ENCODE data around the gene SLK. TPM values are rescaled to one million over a fixed set of nuclear protein-coding genes. Genes with fewer than 3 reads are reported as not detected.

Gene SLK
- total and polyA plus RNA-seq, 2 of the 13 experiments (the other 11 are each of a cell fraction or from before 2014, with no cell fraction given), result 3.4 to 22.8 TPM

- FAIRE-seq (no peak), ATAC-seq (no peak), DNase-seq (ENCODE audit: low spot score) (no peak)
- Histone ChIP-seq H3K27me3 (ENCODE audit: control insufficient read depth in 1 of 2, insufficient read depth in 2 of 2, low read length in 2 of 2) (no peaks in the 10 kb centered on the region; a peak in 1 of 5 replicates), H3K27ac (ENCODE audit: extremely low read length, insufficient read depth, low read length) (no peak overlapping the region), H3K9ac (ENCODE audit: insufficient read depth, low read depth, low read length) (no peak overlapping the region), H3K4me2 (ENCODE audit: low read depth, low read length) (no peak overlapping the region), H3K36me3 (replicated peaks in 1 of 2; ENCODE audit: control insufficient read depth in 1 of 2, insufficient read depth in 2 of 2, low read length in 2 of 2) (no peaks in the 10 kb centered on the region), H4K20me1 (ENCODE audit: insufficient read depth, low read length) (no peaks in the 10 kb centered on the region), H2AFZ (ENCODE audit: low read length) (no peak overlapping the region), H3K4me3 (replicated peaks in 1 of 3; ENCODE audit: insufficient read depth in 1 of 3, low read depth in 2 of 3, low read length in 3 of 3) (no peak overlapping the region), H3K4me1 (ENCODE audit: insufficient read depth, low read length) (peaks cover 13% of the 10 kb centered on the region), H3K79me2 (ENCODE audit: insufficient read depth, low read length) (no peaks in the 10 kb centered on the region), H3K9me3 (ENCODE audit: low read length) (no peaks in the 10 kb centered on the region)
- in situ Hi-C loops (cut with HindIII; ENCODE audit: extremely low pct_ligation_motif_present, low pct_unique_long_range_greater_than_20kb) (no loop called here), intact Hi-C loops (cut with micrococcal nuclease; ENCODE audit: unreplicated experiment) (no loop called here)
- ChIA-PET POLR2A (no interaction called here), CTCF (ENCODE audit: low intra/inter-chr PET ratio, low total read pairs) (no interaction called here)
- TF ChIP-seq NCOR1 (IDR thresholded peaks at IDR 0.05; ENCODE audit: borderline replicate concordance, low read length), result no peak
- TF ChIP-seq ZNF317 (CRISPR knock-in tag; IDR thresholded peaks at IDR 0.05), result no peak
- no peak for TF ChIP-seq ZNF20 (CRISPR knock-in tag; IDR thresholded peaks at IDR 0.05)
- TF ChIP-seq ADNP (CRISPR knock-in tag; IDR thresholded peaks at IDR 0.05), result no peak
- TF ChIP-seq ISL2 (CRISPR knock-in tag; IDR thresholded peaks at IDR 0.05), result no peak
- no peak for TF ChIP-seq ZNF879 (CRISPR knock-in tag; IDR thresholded peaks at IDR 0.05)
- TF ChIP-seq ZNF766 (CRISPR knock-in tag; IDR thresholded peaks at IDR 0.05; ENCODE audit: borderline replicate concordance), result no peak
- TF ChIP-seq LBX2 (CRISPR knock-in tag; IDR thresholded peaks at IDR 0.05; ENCODE audit: borderline replicate concordance), result no peak
- no peak for TF ChIP-seq KAT8 (CRISPR knock-in tag; IDR thresholded peaks at IDR 0.05)
- TF ChIP-seq ZNF678 (CRISPR knock-in tag; IDR thresholded peaks at IDR 0.05), result no peak
- no peak for TF ChIP-seq MYNN (CRISPR knock-in tag; IDR thresholded peaks at IDR 0.05; ENCODE audit: low read depth)
- no peak for TF ChIP-seq ZNF280D (CRISPR knock-in tag; IDR thresholded peaks at IDR 0.05)
- TF ChIP-seq NR2F1 (CRISPR knock-in tag; IDR thresholded peaks at IDR 0.05), result no peak
- 91% methylated on average over 1 of the region's 1 CpG for WGBS (ENCODE audit: low lambda C conversion rate)
- BruUV-seq (replicated peaks), result no TSS peak
These were observed 36.5 kb upstream of the SLK start for GRCh38 chr10:103930449-103930848.

Data from HepG2 (cell line).